H9 (cell line): ENCODE results near the gene UST. TPM values are rescaled to one million over a fixed set of nuclear protein-coding genes. Genes with fewer than 3 reads are reported as not detected.

Source experiments
- DNase-seq: peaks from one replicate; pipeline ENCODE4 v3.0.0-alpha.2; 2017
- H2AFZ ChIP-seq: one replicate; pipeline ENCODE4 v1.6.1; 2013; ENCODE audit warnings: mild to moderate bottlenecking, low read length, control low read depth, moderate library complexity
- H2AK5ac ChIP-seq: 2 replicates; pipeline ENCODE4 v1.6.1; 2013; ENCODE audit warnings: low read length, control low read depth, mixed read lengths; ENCODE audit not compliant: insufficient read length
- H2BK120ac ChIP-seq: one replicate; pipeline ENCODE4 v1.6.1; 2013; ENCODE audit warnings: low read depth, mild to moderate bottlenecking, low read length, control low read depth, inconsistent platforms; ENCODE audit not compliant: poor library complexity, severe bottlenecking
- H2BK12ac ChIP-seq: 2 replicates; pipeline ENCODE4 v1.6.1; 2013; ENCODE audit warnings: low read length, control low read depth, mixed read lengths, low read depth; ENCODE audit not compliant: insufficient read length
- H2BK15ac ChIP-seq: 2 replicates; pipeline ENCODE4 v1.6.1; 2013; ENCODE audit warnings: low read depth, low read length, control low read depth
- H2BK20ac ChIP-seq: one replicate; pipeline ENCODE4 v1.6.1; 2013; ENCODE audit warnings: low read depth, mild to moderate bottlenecking, low read length, control low read depth, inconsistent platforms; ENCODE audit not compliant: poor library complexity, severe bottlenecking
- H2BK5ac ChIP-seq: 2 replicates; pipeline ENCODE4 v1.6.1; 2013; ENCODE audit warnings: low read length, control low read depth, mixed read lengths; ENCODE audit not compliant: insufficient read length
- H3K14ac ChIP-seq: 2 replicates; pipeline ENCODE4 v1.6.1; 2013; ENCODE audit warnings: low read length, control low read depth; ENCODE audit not compliant: insufficient read depth
- H3K18ac ChIP-seq: 2 replicates; pipeline ENCODE4 v1.6.1; 2013; ENCODE audit warnings: low read depth, mild to moderate bottlenecking, mixed read lengths, low read length, control low read depth; ENCODE audit not compliant: insufficient read length
- H3K23ac ChIP-seq: 2 replicates; pipeline ENCODE4 v1.6.1; 2013; ENCODE audit warnings: low read length, control low read depth, mixed read lengths, low read depth; ENCODE audit not compliant: insufficient read length
- H3K23me2 ChIP-seq: 2 replicates; pipeline ENCODE4 v1.6.1; 2013; ENCODE audit warnings: low read depth, mild to moderate bottlenecking, mixed read lengths, low read length, control low read depth; ENCODE audit not compliant: insufficient read length, poor library complexity, severe bottlenecking
- H3K27ac ChIP-seq: 2 replicates; pipeline ENCODE4 v1.5.1; 2013; ENCODE audit warnings: low read length, control low read depth, mixed read lengths, low read depth; ENCODE audit not compliant: insufficient read length
- H3K27me3 ChIP-seq: 2 replicates; pipeline ENCODE4 v1.6.1; 2013; ENCODE audit warnings: low read length, control low read depth, inconsistent platforms; ENCODE audit not compliant: insufficient read depth
- H3K4ac ChIP-seq: 2 replicates; pipeline ENCODE4 v1.6.1; 2013; ENCODE audit warnings: low read depth, mild to moderate bottlenecking, control low read depth, inconsistent platforms, low read length, moderate library complexity
- H3K4me1 ChIP-seq: 2 replicates; pipeline ENCODE4 v1.6.1; 2013; ENCODE audit warnings: low read length, control low read depth, inconsistent platforms; ENCODE audit not compliant: insufficient read depth
- H3K4me2 ChIP-seq: 2 replicates; pipeline ENCODE4 v1.6.1; 2013; ENCODE audit warnings: low read length, control low read depth, mixed read lengths; ENCODE audit not compliant: insufficient read length, insufficient read depth
- H3K56ac ChIP-seq: 2 replicates; pipeline ENCODE4 v1.6.1; 2013; ENCODE audit warnings: low read depth, mild to moderate bottlenecking, mixed read lengths, low read length, control low read depth; ENCODE audit not compliant: insufficient read length
- H3K79me1 ChIP-seq: 2 replicates; pipeline ENCODE4 v1.6.1; 2013; ENCODE audit warnings: low read depth, mild to moderate bottlenecking, moderate library complexity, low read length, control low read depth, inconsistent platforms; ENCODE audit not compliant: insufficient read depth, poor library complexity, severe bottlenecking
- H3K79me2 ChIP-seq: 2 replicates; pipeline ENCODE4 v1.6.1; 2013; ENCODE audit warnings: low read length, control low read depth, inconsistent platforms; ENCODE audit not compliant: insufficient read depth
- H3K9ac ChIP-seq: 2 replicates; pipeline ENCODE4 v1.6.1; 2013; ENCODE audit warnings: low read length, control low read depth, mixed read lengths; ENCODE audit not compliant: insufficient read length; ENCODE audit errors: extremely low read depth
- H3K9me3 ChIP-seq: one replicate; pipeline ENCODE4 v1.6.1; 2013; ENCODE audit warnings: low read depth, low read length, inconsistent platforms; ENCODE audit not compliant: control insufficient read depth
- H3T11ph ChIP-seq: one replicate; pipeline ENCODE4 v1.6.1; 2013; ENCODE audit warnings: mild to moderate bottlenecking, low read length, control low read depth, inconsistent platforms
- H4K20me1 ChIP-seq: one replicate; pipeline ENCODE4 v1.6.1; 2013; ENCODE audit not compliant: control insufficient read depth, insufficient read length, insufficient read depth
- H4K5ac ChIP-seq: 2 replicates; pipeline ENCODE4 v1.6.1; 2013; ENCODE audit warnings: low read depth, mild to moderate bottlenecking, mixed read lengths, low read length, control low read depth; ENCODE audit not compliant: insufficient read length
- H4K8ac ChIP-seq: replicated peaks from 2 replicates; pipeline ENCODE4 v1.6.1; 2013; ENCODE audit warnings: low read length, control low read depth, mixed read lengths, low read depth; ENCODE audit not compliant: insufficient read length
- H4K91ac ChIP-seq: 2 replicates; pipeline ENCODE4 v1.6.1; 2013; ENCODE audit warnings: low read depth, mild to moderate bottlenecking, moderate library complexity, mixed read lengths, low read length, control low read depth; ENCODE audit not compliant: insufficient read length
- H3K27ac Mint-ChIP-seq, 3 experiments: 2 replicates in 2 of 3; 3 replicates in 1 of 3; pipeline ENCODE4 v1.8.0; 2020 to 2021; ENCODE audit warnings: mixed read lengths in 3 of 3, mild to moderate bottlenecking in 1 of 3, moderate library complexity in 1 of 3
- H3K27me3 Mint-ChIP-seq: 2 replicates; pipeline ENCODE4 v1.8.0; 2021; ENCODE audit warnings: low read depth, mild to moderate bottlenecking, moderate library complexity, mixed read lengths
- H3K36me3 Mint-ChIP-seq, 3 experiments: 2 replicates in 2 of 3; 3 replicates in 1 of 3; pipeline ENCODE4 v1.8.0; 2020 to 2021; ENCODE audit warnings: low read depth in 3 of 3, mixed read lengths in 3 of 3; ENCODE audit not compliant: insufficient read depth in 1 of 3
- H3K4me1 Mint-ChIP-seq, 2 experiments: 2 replicates each; pipeline ENCODE4 v1.8.0; 2020; ENCODE audit warnings: mixed read lengths in 2 of 2
- H3K4me3 Mint-ChIP-seq, 2 experiments: 2 replicates in 1 of 2; 3 replicates in 1 of 2; pipeline ENCODE4 v1.8.0; 2020 to 2021; ENCODE audit warnings: mild to moderate bottlenecking in 2 of 2, mixed read lengths in 2 of 2, moderate library complexity in 1 of 2
- H3K9me3 Mint-ChIP-seq, 2 experiments: 2 replicates in 1 of 2; 3 replicates in 1 of 2; pipeline ENCODE4 v1.8.0; 2020; ENCODE audit warnings: mild to moderate bottlenecking in 2 of 2, mixed read lengths in 2 of 2, moderate library complexity in 1 of 2
- WGBS: extraction: QIAGEN DNeasy Blood & Tissue Kit; methylation state at CpG from one replicate; pipeline ENCODE4 v1.1.7; 2013; ENCODE audit warnings: missing lambda C conversion rate, low lambda C conversion rate, mixed read lengths; ENCODE audit not compliant: insufficient read length; ENCODE audit errors: extremely low coverage; 5-methylcytosine and 5-hydroxymethylcytosine counted together
- total RNA-seq: library from RNA; stranded (reverse); gene quantifications from 2 replicates; pipeline ENCODE4 v1.2.1, GENCODE V29; 2021
- TF ChIP-seq, protein P1 (sequence below): fragments of 200-600 bp; sonication (generic); conservative IDR thresholded peaks from 3 replicates; pipeline ENCODE4 v1.8.0; 2021; ENCODE audit warnings: antibody characterized with exemption, mild to moderate bottlenecking

UST gene
- total RNA-seq, 1 experiment from 2014 or later: 14.4 TPM

DNA sequence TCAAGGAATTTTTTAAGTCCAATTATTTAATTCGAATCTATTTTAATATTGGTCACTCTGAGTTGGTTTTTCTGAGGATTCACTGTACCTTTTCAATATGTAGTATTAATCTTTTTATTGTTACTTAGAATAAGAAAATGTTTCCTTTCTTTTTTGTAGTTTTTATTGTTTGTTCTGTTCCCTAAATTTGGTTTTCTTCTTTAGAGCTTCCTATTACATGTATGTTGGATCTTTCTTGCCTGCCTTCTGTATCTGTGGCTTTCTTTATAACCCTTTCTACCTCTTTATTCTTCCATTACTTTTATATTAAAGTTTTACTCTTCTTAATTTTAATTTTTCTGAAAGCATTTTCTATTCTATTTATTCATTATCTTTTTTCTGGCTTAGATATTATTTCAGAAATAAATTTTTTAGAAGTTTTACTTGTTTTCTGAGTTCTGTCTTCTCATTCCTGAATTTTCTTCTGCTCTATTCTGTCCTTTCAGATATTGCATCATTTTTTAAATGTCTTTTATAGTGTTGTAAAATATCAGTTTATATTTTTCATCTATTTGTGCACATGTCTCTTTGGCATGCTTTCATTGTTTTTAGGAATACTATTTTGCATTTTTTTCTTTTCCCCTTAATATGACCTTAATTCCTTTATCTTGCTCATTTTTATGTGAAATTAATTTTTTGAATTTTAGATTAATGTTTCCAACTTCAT lies 33.6 kb upstream of the UST start:
- no peak overlapping the region for H3K18ac ChIP-seq

More for the DNA sequence above, 33.6 kb upstream of the UST start:
- Mint-ChIP-seq H3K4me3 (no peak overlapping the region), H3K27ac (no peak overlapping the region), H3K9me3 (peaks cover 6 to 18% of the 10 kb centered on the region in 2 experiments), H3K36me3 (peaks cover 0 to 14% (median 4%) of the 10 kb centered on the region in 3 experiments; a peak in 4 of 7 replicates), H3K27me3 (no peaks in the 10 kb centered on the region; the same call in 1 of the 2 replicates), H3K4me1 (peaks cover 0 to 7% of the 10 kb centered on the region in 2 experiments; a peak in 2 of 4 replicates)
- Histone ChIP-seq H4K8ac (no peak overlapping the region), H2BK15ac (no peak overlapping the region), H3K9ac (no peak overlapping the region), H3K14ac (no peak overlapping the region), H3K9me3 (no peaks in the 10 kb centered on the region), H3K4me2 (no peak overlapping the region), H2AK5ac (no peak overlapping the region), H2BK5ac (no peak overlapping the region), H2BK12ac (no peak overlapping the region), H4K5ac (no peak overlapping the region), H3K4ac (no peak overlapping the region), H4K91ac (no peak overlapping the region), H2AFZ (no peak overlapping the region), H3T11ph (no peak overlapping the region), H2BK20ac (no peak overlapping the region), H3K23ac (no peak overlapping the region), H3K4me1 (no peaks in the 10 kb centered on the region), H3K56ac (no peak overlapping the region), H3K27me3 (no peaks in the 10 kb centered on the region), H2BK120ac (no peak overlapping the region), H3K23me2 (no peaks in the 10 kb centered on the region), H3K79me1 (no peaks in the 10 kb centered on the region), H3K79me2 (no peaks in the 10 kb centered on the region), H4K20me1 (no peaks in the 10 kb centered on the region), H3K27ac (no peak overlapping the region)
- TF ChIP-seq, protein P1, sequence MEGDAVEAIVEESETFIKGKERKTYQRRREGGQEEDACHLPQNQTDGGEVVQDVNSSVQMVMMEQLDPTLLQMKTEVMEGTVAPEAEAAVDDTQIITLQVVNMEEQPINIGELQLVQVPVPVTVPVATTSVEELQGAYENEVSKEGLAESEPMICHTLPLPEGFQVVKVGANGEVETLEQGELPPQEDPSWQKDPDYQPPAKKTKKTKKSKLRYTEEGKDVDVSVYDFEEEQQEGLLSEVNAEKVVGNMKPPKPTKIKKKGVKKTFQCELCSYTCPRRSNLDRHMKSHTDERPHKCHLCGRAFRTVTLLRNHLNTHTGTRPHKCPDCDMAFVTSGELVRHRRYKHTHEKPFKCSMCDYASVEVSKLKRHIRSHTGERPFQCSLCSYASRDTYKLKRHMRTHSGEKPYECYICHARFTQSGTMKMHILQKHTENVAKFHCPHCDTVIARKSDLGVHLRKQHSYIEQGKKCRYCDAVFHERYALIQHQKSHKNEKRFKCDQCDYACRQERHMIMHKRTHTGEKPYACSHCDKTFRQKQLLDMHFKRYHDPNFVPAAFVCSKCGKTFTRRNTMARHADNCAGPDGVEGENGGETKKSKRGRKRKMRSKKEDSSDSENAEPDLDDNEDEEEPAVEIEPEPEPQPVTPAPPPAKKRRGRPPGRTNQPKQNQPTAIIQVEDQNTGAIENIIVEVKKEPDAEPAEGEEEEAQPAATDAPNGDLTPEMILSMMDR: no peak
- WGBS: no CpG with 5 or more reads among the region's 1 CpG
- no peak for DNase-seq
